K562 (cell line): ENCODE measurements around the gene PRKG1. TPM values are rescaled to one million over a fixed set of nuclear protein-coding genes. Genes with fewer than 3 reads are reported as not detected.

ENCODE experiments used
- ATAC-seq: fragments of 200-7000 bp; cut with Tn5 transposase; 3 replicates; pipeline ENCODE4 v1.9.1; 2020; ENCODE audit warnings: moderate library complexity
- BruUV-seq: library from RNA; stranded (reverse); fragments of 400-500 nt; replicated peaks from 2 replicates; lab custom pipeline; 2021; lab: Mats Ljungman, UMichigan
- CTCF ChIA-PET: fragments of 300-600 bp; formaldehyde crosslinking; extraction: SDS; loops from one replicate; lab custom pipeline; 2021; ENCODE audit warnings: low intra/inter-chr PET ratio; lab: Yijun Ruan, JAX
- POLR2A ChIA-PET: fragments of 300-600, 350-650 bp; sonication (Branson Sonifier 250); formaldehyde crosslinking; extraction: SDS; loops from one replicate; lab custom pipeline; 2021; ENCODE audit warnings: antibody characterized with exemption, inconsistent platforms; lab: Yijun Ruan, JAX
- DNase-seq, 4 experiments: peaks; one replicate each; pipeline versions ENCODE4 v3.0.0 to v3.0.0-alpha.2; 2011 to 2018; ENCODE audit warnings: low spot score in 3 of 4, mixed read lengths in 3 of 4; ENCODE audit errors: extremely low read depth in 1 of 4
- FAIRE-seq: peaks from 2 replicates; lab custom pipeline; 2011; peaks lifted over from hg19 to GRCh38; lab: Jason Lieb, UNC
- H2AFZ ChIP-seq: 2 replicates; pipeline ENCODE4 v1.6.0; 2011; ENCODE audit warnings: low read depth, low read length, control low read depth, inconsistent platforms
- H3K27ac ChIP-seq: fragments of 200-600 bp; 3 replicates; pipeline ENCODE4 v1.8.0; 2011; ENCODE audit warnings: low read depth, mild to moderate bottlenecking, control low read depth, inconsistent platforms, low read length, moderate library complexity, mixed read lengths; ENCODE audit errors: extremely low read depth
- H3K27me3 ChIP-seq, 2 experiments: fragments of 300-600 bp in 1 of 2; 2 replicates in 1 of 2; 3 replicates in 1 of 2; pipeline versions ENCODE4 v1.6.0 to v1.8.0; 2011; ENCODE audit warnings: inconsistent platforms in 2 of 2, low read length in 2 of 2, mild to moderate bottlenecking in 1 of 2, mixed read lengths in 1 of 2, moderate library complexity in 1 of 2; ENCODE audit not compliant: control insufficient read depth in 2 of 2, insufficient read depth in 2 of 2
- H3K36me3 ChIP-seq: fragments of 300-600 bp; 3 replicates; pipeline ENCODE4 v1.8.0; 2011; ENCODE audit warnings: mild to moderate bottlenecking, low read length, inconsistent platforms; ENCODE audit not compliant: control insufficient read depth, insufficient read depth
- H3K4me1 ChIP-seq, 2 experiments: fragments of 200-600 bp in 1 of 2; replicated peaks in 1 of 2; 2 replicates in 1 of 2; 3 replicates in 1 of 2; pipeline versions ENCODE4 v1.5.1 to v1.8.0; 2011; ENCODE audit warnings: inconsistent platforms in 2 of 2, low read length in 2 of 2, mild to moderate bottlenecking in 1 of 2, mixed read lengths in 1 of 2, moderate library complexity in 1 of 2; ENCODE audit not compliant: control insufficient read depth in 2 of 2, insufficient read depth in 2 of 2
- H3K4me2 ChIP-seq: 2 replicates; pipeline ENCODE4 v1.6.1; 2011; ENCODE audit warnings: low read length, control low read depth, inconsistent platforms, mixed read lengths; ENCODE audit not compliant: insufficient read depth
- H3K4me3 ChIP-seq: fragments of 200-600 bp; sonication (generic), shearing (Covaris generic); 2 replicates; pipeline ENCODE4 v1.5.1; 2016; ENCODE audit warnings: control low read depth, inconsistent platforms
- H3K79me2 ChIP-seq: fragments of 200-600 bp; 3 replicates; pipeline ENCODE4 v1.8.0; 2011; ENCODE audit warnings: low read length, inconsistent platforms; ENCODE audit not compliant: control insufficient read depth, insufficient read depth
- H3K9ac ChIP-seq, 2 experiments: 2 replicates each; pipeline versions ENCODE4 v1.6.0 to v1.6.1; 2011; ENCODE audit warnings: low read depth in 2 of 2, low read length in 2 of 2, control low read depth in 1 of 2, inconsistent platforms in 1 of 2, mild to moderate bottlenecking in 1 of 2, mixed read lengths in 1 of 2; ENCODE audit not compliant: insufficient read depth in 1 of 2
- H3K9me1 ChIP-seq: one replicate; pipeline ENCODE4 v1.6.0; 2011; ENCODE audit warnings: inconsistent platforms, mild to moderate bottlenecking, low read length, moderate library complexity; ENCODE audit not compliant: control insufficient read depth, insufficient read depth
- H3K9me3 ChIP-seq: replicated peaks from 2 replicates; pipeline ENCODE4 v1.5.1; 2011; ENCODE audit warnings: low read depth, low read length, inconsistent platforms; ENCODE audit not compliant: control insufficient read depth, insufficient read depth
- H4K20me1 ChIP-seq: replicated peaks from 2 replicates; pipeline ENCODE4 v1.6.1; 2011; ENCODE audit warnings: low read length, inconsistent platforms, mixed read lengths; ENCODE audit not compliant: control insufficient read depth, insufficient read depth
- CREBBP ChIP-seq: IDR thresholded peaks from one replicate; pipeline ENCODE4 v1.6.1; 2012; ENCODE audit warnings: low read depth, mild to moderate bottlenecking, control low read depth, inconsistent platforms, low read length
- EHMT2 ChIP-seq: fragments of 450-650 bp; IDR thresholded peaks from 2 replicates; pipeline ENCODE4 v1.6.1; 2018; ENCODE audit warnings: antibody characterized with exemption
- GABPB2 ChIP-seq: fragments of 250-450 bp; sonication (Bioruptor Pico); conservative IDR thresholded peaks from 2 replicates; pipeline ENCODE4 v1.5.1; 2021; ENCODE audit warnings: mild to moderate bottlenecking
- GATA2 ChIP-seq: sonication (generic); formaldehyde crosslinking; IDR thresholded peaks from 2 replicates; pipeline ENCODE4 v1.4.0; 2020; ENCODE audit warnings: mild to moderate bottlenecking, missing genetic modification reagents
- HNRNPH1 ChIP-seq: fragments of 200-400 bp; formaldehyde crosslinking; optimal IDR thresholded peaks from 2 replicates; pipeline ENCODE3; 2017; ENCODE audit warnings: low read depth, mild to moderate bottlenecking, low read length, moderate library complexity
- MYNN ChIP-seq, 2 experiments: sonication (generic); formaldehyde crosslinking in 1 of 2; IDR thresholded peaks; 2 replicates each; pipeline versions ENCODE4 v1.5.0 to v1.6.1; 2016 to 2020; ENCODE audit warnings: antibody characterized with exemption in 1 of 2, missing genetic modification reagents in 1 of 2
- NELFE ChIP-seq: IDR thresholded peaks from 2 replicates; pipeline ENCODE4 v1.6.1; 2011; ENCODE audit warnings: mild to moderate bottlenecking; ENCODE audit not compliant: insufficient read depth, insufficient read length
- NR2C1 ChIP-seq, 2 experiments: fragments of 450-650 bp; IDR thresholded peaks; 2 replicates each; pipeline ENCODE4 v1.6.1; 2017; ENCODE audit warnings: mild to moderate bottlenecking in 2 of 2, antibody characterized with exemption in 1 of 2, inconsistent platforms in 1 of 2, missing compliant biosample characterization in 1 of 2, missing genetic modification characterization in 1 of 2
- RB1 ChIP-seq: fragments of 450-650 bp; IDR thresholded peaks from 2 replicates; pipeline ENCODE4 v1.6.1; 2017; ENCODE audit warnings: low read depth, mild to moderate bottlenecking
- ZNF518B ChIP-seq: fragments of 250-450 bp; sonication (Bioruptor Pico); IDR thresholded peaks from 2 replicates; pipeline ENCODE4 v1.5.0; 2021; ENCODE audit warnings: mild to moderate bottlenecking, moderate library complexity
- WGBS: fragments of 100-300 bp; shearing (Covaris generic); methylation state at CpG from one replicate; pipeline ENCODE4 v1.1.6; 2016; ENCODE audit warnings: low coverage, mixed read lengths; ENCODE audit not compliant: insufficient coverage; ENCODE audit errors: missing lambda C conversion rate; 5-methylcytosine and 5-hydroxymethylcytosine counted together
- in situ Hi-C: fragments of 300-500 bp; cut with MboI; formaldehyde crosslinking; loops from 4 replicates; pipeline ENCODE4 v1.15.0; 2018; ENCODE audit warnings: inconsistent platforms, mixed read lengths
- intact Hi-C: fragments of 100-400 bp; cut with micrococcal nuclease; formaldehyde crosslinking; loops from 2 replicates; pipeline ENCODE4 v1.14.2; 2022
- polyA plus RNA-seq, 8 experiments: library from polyadenylated mRNA; depleted of rRNA in 4 of 8; stranded (reverse) in 5 of 8; unstranded in 3 of 8; fragments of >200 nt; fragmentation: Nextera tagmentation in 2 of 8; fragmentation: Illumina TruSeq in 1 of 8; extraction: Ambion mirVana in 2 of 8; extraction: Trizol in 1 of 8; gene quantifications; 2 replicates each; pipeline versions ENCODE4 v1.2.1 to v1.2.3, GENCODE V29; 2011 to 2014; ENCODE audit warnings: inconsistent platforms in 1 of 8, missing spikeins in 1 of 8
- total RNA-seq, 7 experiments: library from RNA; depleted of rRNA in 6 of 7; stranded (reverse); fragments of >200 nt in 6 of 7; fragmentation: Illumina TruSeq in 2 of 7; extraction: Trizol in 2 of 7; gene quantifications; 2 replicates each; pipeline versions ENCODE4 v1.2.1 to v1.2.3, GENCODE V29; 2011 to 2021; ENCODE audit warnings: low replicate concordance in 1 of 7

PRKG1 gene
- total and polyA plus RNA-seq, 9 of the 15 experiments (the other 6 are each of a cell fraction or from before 2014, with no cell fraction given): 0.22 TPM; not detected in 8

- BruUV-seq: no TSS peak
- TF ChIP-seq RB1: no peak
- no peak for TF ChIP-seq NELFE
- no peak for TF ChIP-seq HNRNPH1
- TF ChIP-seq ZNF518B (CRISPR knock-in tag): no peak
- TF ChIP-seq NR2C1 (IDR thresholded peaks at IDR 0.05): no peak
- no peak for TF ChIP-seq NR2C1 (tag; IDR thresholded peaks at IDR 0.05)
- TF ChIP-seq GATA2 (CRISPR knock-in tag): no peak
- TF ChIP-seq MYNN (IDR thresholded peaks at IDR 0.05): no peak
- TF ChIP-seq MYNN (CRISPR knock-in tag; IDR thresholded peaks at IDR 0.05): no peak
- no peak for TF ChIP-seq CREBBP
- TF ChIP-seq GABPB2: no peak
- no peak for TF ChIP-seq EHMT2
Measured at GRCh38 chr10:51604579-51604978, 530.3 kb downstream of the PRKG1 start.

More at GRCh38 chr10:51604579-51604978, 530.3 kb downstream of the PRKG1 start:
- Histone ChIP-seq H3K27ac (no peak overlapping the region), H3K9me1 (no peaks in the 10 kb centered on the region), H2AFZ (no peak overlapping the region), H3K4me3 (no peak overlapping the region), H3K4me2 (no peak overlapping the region), H3K4me1 (no peaks in the 10 kb centered on the region), H3K79me2 (no peaks in the 10 kb centered on the region), H3K27me3 (no peaks in the 10 kb centered on the region), H3K9ac (no peak overlapping the region), H3K9me3 (no peaks in the 10 kb centered on the region), H3K36me3 (no peaks in the 10 kb centered on the region), H4K20me1 (no peaks in the 10 kb centered on the region)
- ChIA-PET POLR2A (no interaction called here), CTCF (no interaction called here)
- intact Hi-C loops (no loop called here), in situ Hi-C loops (no loop called here)
- ATAC-seq: no peak
- FAIRE-seq: no peak
- WGBS: 2% methylated on average over 5 of the region's 5 CpGs
- no peak for DNase-seq
